ENCODE measurements around the gene OR2F2. TPM values are rescaled to one million over a fixed set of nuclear protein-coding genes. Genes with fewer than 3 reads are reported as not detected.

Gene OR2F2
- total RNA-seq, 4 donors from 2014 or later: not detected

- Histone ChIP-seq H3K9me3 (peaks cover 0 to 28% (median 11%) of the 10 kb centered on the region in 4 donors), H3K4me1 (no peaks in the 10 kb centered on the region), H3K36me3 (peaks cover 0 to 18% (median 0%) of the 10 kb centered on the region in 3 donors), H3K27me3 (no peaks in the 10 kb centered on the region), H3K4me3 (no peak overlapping the region), H3K27ac (no peak overlapping the region)
- 93% methylated on average over 2 of the region's 2 CpGs for WGBS, 2 donors
- TF ChIP-seq POLR2A (IDR thresholded peaks at IDR 0.05): no peak
- TF ChIP-seq EP300 (IDR thresholded peaks at IDR 0.05): no peak
- TF ChIP-seq CTCF (IDR thresholded peaks at IDR 0.05): no peak
- DNase-seq (ENCODE audit: low spot score in 2 of 2): no peak
These were observed 43.6 kb upstream of the OR2F2 start for GRCh38 chr7:143891457-143891856.

- TF ChIP-seq EP300 (IDR thresholded peaks at IDR 0.05) (no peak), CTCF (IDR thresholded peaks at IDR 0.05) (no peak), POLR2A (IDR thresholded peaks at IDR 0.05) (no peak)
- DNase-seq (ENCODE audit: low spot score in 2 of 2): no peak
- 82 to 89% methylated on average over 5 of the region's 5 CpGs for WGBS, 2 donors
- Histone ChIP-seq H3K27me3 (no peaks in the 10 kb centered on the region), H3K9me3 (peaks cover 0 to 28% (median 11%) of the 10 kb centered on the region in 4 donors), H3K36me3 (peaks cover 0 to 18% (median 0%) of the 10 kb centered on the region in 3 donors), H3K4me3 (no peak overlapping the region), H3K4me1 (no peaks in the 10 kb centered on the region), H3K27ac (no peak overlapping the region)
These were observed 42.3 kb upstream of the OR2F2 start for GRCh38 chr7:143892527-143893300.

GRCh38 chr7:143896667-143897066 lies 38.4 kb upstream of the OR2F2 start:
- Histone ChIP-seq H3K27me3 (no peaks in the 10 kb centered on the region), H3K4me3 (no peak overlapping the region), H3K36me3 (peaks cover 0 to 5% (median 0%) of the 10 kb centered on the region in 3 donors), H3K9me3 (peaks cover 0 to 15% (median 6%) of the 10 kb centered on the region in 4 donors), H3K4me1 (peaks cover 0 to 23% (median 13%) of the 10 kb centered on the region in 4 donors), H3K27ac (no peak overlapping the region)
- DNase-seq (ENCODE audit: low spot score in 2 of 2): no peak
- no peak for TF ChIP-seq POLR2A (IDR thresholded peaks at IDR 0.05)
- no peak for TF ChIP-seq EP300 (IDR thresholded peaks at IDR 0.05)
- no peak for TF ChIP-seq CTCF (IDR thresholded peaks at IDR 0.05)

- no peak for TF ChIP-seq POLR2A (IDR thresholded peaks at IDR 0.05)
- TF ChIP-seq CTCF (IDR thresholded peaks at IDR 0.05): no peak
- 93 to 95% methylated on average over 1 of the region's 1 CpG for WGBS, 2 donors
- H3K27ac ChIP-seq: peak overlapping the region in 1 of 4 donors; percentile 41
- H3K4me3 ChIP-seq: no peak overlapping the region
- no peaks in the 10 kb centered on the region for H3K36me3 ChIP-seq
- no peaks in the 10 kb centered on the region for H3K27me3 ChIP-seq
- no peaks in the 10 kb centered on the region for H3K9me3 ChIP-seq
- no peak for DNase-seq (ENCODE audit: low spot score in 2 of 2)
- peaks cover 0 to 27% (median 15%) of the 10 kb centered on the region in 4 donors for H3K4me1 ChIP-seq
These were observed 36.2 kb upstream of the OR2F2 start for GRCh38 chr7:143898810-143899209.

GRCh38 chr7:143900230-143900766 lies 34.7 kb upstream of the OR2F2 start:
- peaks cover 0 to 31% (median 15%) of the 10 kb centered on the region in 4 donors for H3K4me1 ChIP-seq
- WGBS, 2 donors: 37 to 43% methylated on average over 4 to 5 of the region's 5 CpGs

More at GRCh38 chr7:143900230-143900766, 34.7 kb upstream of the OR2F2 start:
- H3K27me3 ChIP-seq: no peaks in the 10 kb centered on the region
- H3K36me3 ChIP-seq: no peaks in the 10 kb centered on the region
- H3K4me3 ChIP-seq: peak overlapping the region in 3 of 4 donors; percentile 77 to 97 (median 88)
- no peaks in the 10 kb centered on the region for H3K9me3 ChIP-seq
- H3K27ac ChIP-seq: peak overlapping the region in 3 of 4 donors; percentile 92 to 96 (median 94)
- no peak for DNase-seq (ENCODE audit: low spot score in 2 of 2)
- TF ChIP-seq EP300 (IDR thresholded peaks at IDR 0.05) (no peak), POLR2A (IDR thresholded peaks at IDR 0.05) (no peak), CTCF (IDR thresholded peaks at IDR 0.05) (no peak)

All from tibial nerve (tissue), 4 donors.